H4 (cell line): ENCODE data around the gene GRID1. TPM values are rescaled to one million over a fixed set of nuclear protein-coding genes. Genes with fewer than 3 reads are reported as not detected.
"Not testable (repeated sequence)": the region's sequence is repeated elsewhere in the genome, so short reads cannot be mapped to it uniquely, and the experiment has no call there.

Experiments used
- DNase-seq: peaks from one replicate; pipeline ENCODE4 v3.0.0-alpha.2; 2015; ENCODE audit warnings: low spot score
- total RNA-seq: library from RNA; depleted of rRNA; stranded (reverse); fragments of >200 nt; shearing (Covaris generic); gene quantifications from 2 replicates; pipeline ENCODE4 v1.2.3, GENCODE V29; 2014

Gene GRID1
- total RNA-seq, 1 experiment from 2014 or later = 2.4 TPM

GRCh38 chr10:85888559-85888958, 478.0 kb downstream of the GRID1 start:
- no peak for DNase-seq

GRCh38 chr10:85888004-85888403, 478.6 kb downstream of the GRID1 start:
- DNase-seq = no peak

- no peak for DNase-seq
Measured at GRCh38 chr10:85874208-85874607, 492.4 kb downstream of the GRID1 start.

GRCh38 chr10:85873063-85873462, 493.5 kb downstream of the GRID1 start:
- no peak for DNase-seq

GRCh38 chr10:85868627-85869499, 497.7 kb downstream of the GRID1 start:
- no peak for DNase-seq

GRCh38 chr10:85864868-85865526, 501.6 kb downstream of the GRID1 start:
- no peak for DNase-seq

GRCh38 chr10:85864173-85864549, 502.4 kb downstream of the GRID1 start:
- DNase-seq = no peak

GRCh38 chr10:85863301-85864172, 503.1 kb downstream of the GRID1 start:
- no peak for DNase-seq

- DNase-seq = no peak
Measured at GRCh38 chr10:85862771-85863170, 503.8 kb downstream of the GRID1 start.

GRCh38 chr10:85861513-85862197, 504.9 kb downstream of the GRID1 start:
- no peak for DNase-seq

GRCh38 chr10:85859859-85860258, 506.7 kb downstream of the GRID1 start:
- no peak for DNase-seq

- no peak for DNase-seq
Measured at GRCh38 chr10:85858776-85859515, 507.6 kb downstream of the GRID1 start.

- DNase-seq = no peak
Measured at GRCh38 chr10:85857791-85858190, 508.8 kb downstream of the GRID1 start.

GRCh38 chr10:85857305-85857704, 509.3 kb downstream of the GRID1 start:
- DNase-seq = no peak

- DNase-seq = no peak
Measured at GRCh38 chr10:85851934-85852333, 514.7 kb downstream of the GRID1 start.

- DNase-seq = peak; percentile 17
Measured at GRCh38 chr10:85851325-85851724, 515.3 kb downstream of the GRID1 start.

GRCh38 chr10:85850736-85851135, 515.9 kb downstream of the GRID1 start:
- no peak for DNase-seq

- no peak for DNase-seq
Measured at GRCh38 chr10:85849315-85849714, 517.3 kb downstream of the GRID1 start.

GRCh38 chr10:85848756-85849155, 517.8 kb downstream of the GRID1 start:
- no peak for DNase-seq

GRCh38 chr10:85847085-85847484, 519.5 kb downstream of the GRID1 start:
- no peak for DNase-seq

GRCh38 chr10:85838660-85839059, 527.9 kb downstream of the GRID1 start:
- DNase-seq = not testable (repeated sequence)
